ENCODE results near the gene NRIP3.

NRIP3 gene

GRCh38 chr11:9003573-9004182 is at the start of gene NRIP3:
TSS of gene NRIP3 (minus strand) at chr11:9004001. CDS start at chr11:9003935, 66 bp downstream.
- peak; percentile 54 for DNase-seq

GRCh38 chr11:9052316-9052715 is 48.5 kb upstream of the NRIP3 start:
- no peak for DNase-seq

- DNase-seq = no peak
Measured at GRCh38 chr11:9049959-9050358, 46.2 kb upstream of the NRIP3 start.

- DNase-seq = no peak
Measured at GRCh38 chr11:9047964-9048523, 44.2 kb upstream of the NRIP3 start.

- no peak for DNase-seq
Measured at GRCh38 chr11:9046481-9046880, 42.7 kb upstream of the NRIP3 start.

- no peak for DNase-seq
Measured at GRCh38 chr11:9042488-9042887, 38.7 kb upstream of the NRIP3 start.

GRCh38 chr11:9041747-9042146 is 37.9 kb upstream of the NRIP3 start:
- DNase-seq = no peak

GRCh38 chr11:9040410-9040809 is 36.6 kb upstream of the NRIP3 start:
- DNase-seq = no peak

- no peak for DNase-seq
Measured at GRCh38 chr11:9039863-9040262, 36.1 kb upstream of the NRIP3 start.

- no peak for DNase-seq
Measured at GRCh38 chr11:9039198-9039597, 35.4 kb upstream of the NRIP3 start.

- DNase-seq = peak; percentile 66
Measured at GRCh38 chr11:9038541-9038940, 34.7 kb upstream of the NRIP3 start.

- DNase-seq = no peak
Measured at GRCh38 chr11:9037963-9038362, 34.2 kb upstream of the NRIP3 start.

- DNase-seq = no peak
Measured at GRCh38 chr11:9037046-9037780, 33.4 kb upstream of the NRIP3 start.

- DNase-seq = no peak
Measured at GRCh38 chr11:9030601-9031000, 26.8 kb upstream of the NRIP3 start.

GRCh38 chr11:9029422-9029821 is 25.6 kb upstream of the NRIP3 start:
- DNase-seq = no peak

- DNase-seq = no peak
Measured at GRCh38 chr11:9028581-9028980, 24.8 kb upstream of the NRIP3 start.

- no peak for DNase-seq
Measured at GRCh38 chr11:9025101-9025850, 21.5 kb upstream of the NRIP3 start.

- DNase-seq = no peak
Measured at GRCh38 chr11:9022961-9023680, 19.3 kb upstream of the NRIP3 start.

- DNase-seq = no peak
Measured at GRCh38 chr11:9020916-9021315, 17.1 kb upstream of the NRIP3 start.

GRCh38 chr11:9019861-9020260 is 16.1 kb upstream of the NRIP3 start:
- DNase-seq = no peak

GRCh38 chr11:9017773-9018172 is 14.0 kb upstream of the NRIP3 start:
- peak; percentile 98 for DNase-seq

- DNase-seq = peak; percentile 63
Measured at GRCh38 chr11:9016916-9017642, 13.3 kb upstream of the NRIP3 start.

All from MV-4-11 (cell line).